PFSK-1 (cell line): Measurements from ENCODE around the gene BFSP2.

Experiments
- FOXP2 ChIP-seq: optimal IDR thresholded peaks from 2 replicates; pipeline ENCODE3; 2011; ENCODE audit warnings: borderline replicate concordance, control low read depth, inconsistent platforms; ENCODE audit not compliant: insufficient read depth; ENCODE audit errors: extremely low read length, extremely low read depth
- POLR2AphosphoS5 ChIP-seq: IDR thresholded peaks from 2 replicates; pipeline ENCODE4 v1.6.1; 2012; ENCODE audit warnings: low read depth, mild to moderate bottlenecking, control low read depth, low read length, moderate library complexity
- REST ChIP-seq, 2 experiments: IDR thresholded peaks; 2 replicates each; pipeline versions ENCODE4 v1.6.1 to v1.8.0; 2011 to 2012; ENCODE audit warnings: low read depth in 2 of 2, low read length in 2 of 2, control low read depth in 1 of 2, inconsistent platforms in 1 of 2, mild to moderate bottlenecking in 1 of 2, moderate library complexity in 1 of 2; ENCODE audit not compliant: insufficient read depth in 1 of 2
- SIN3A ChIP-seq: IDR thresholded peaks from 2 replicates; pipeline ENCODE4 v1.6.1; 2012; ENCODE audit warnings: mild to moderate bottlenecking, low read length, moderate library complexity, borderline replicate concordance; ENCODE audit not compliant: insufficient read depth
- TAF1 ChIP-seq: IDR thresholded peaks from 2 replicates; pipeline ENCODE4 v1.6.1; 2012; ENCODE audit warnings: low read length, control low read depth, borderline replicate concordance; ENCODE audit not compliant: insufficient read depth

Gene BFSP2

GRCh38 chr3:133419151-133419909 is 19.5 kb downstream of the BFSP2 start:
- TF ChIP-seq SIN3A: no peak
- no peak for TF ChIP-seq REST (IDR thresholded peaks at IDR 0.05; ENCODE audit: insufficient read depth in 1 of 2, low read depth in 2 of 2, low read length in 2 of 2)
- no peak for TF ChIP-seq FOXP2
- no peak for TF ChIP-seq POLR2AphosphoS5
- TF ChIP-seq TAF1: no peak

- no peak for TF ChIP-seq REST (IDR thresholded peaks at IDR 0.05; ENCODE audit: insufficient read depth in 1 of 2, low read depth in 2 of 2, low read length in 2 of 2)
- TF ChIP-seq POLR2AphosphoS5: no peak
- no peak for TF ChIP-seq TAF1
- no peak for TF ChIP-seq SIN3A
- TF ChIP-seq FOXP2: no peak
Measured at GRCh38 chr3:133424937-133425869, 25.3 kb downstream of the BFSP2 start.

- no peak for TF ChIP-seq TAF1
- TF ChIP-seq FOXP2: no peak
- no peak for TF ChIP-seq REST (IDR thresholded peaks at IDR 0.05; ENCODE audit: insufficient read depth in 1 of 2, low read depth in 2 of 2, low read length in 2 of 2)
- TF ChIP-seq POLR2AphosphoS5: no peak
- TF ChIP-seq SIN3A: no peak
Measured at GRCh38 chr3:133425898-133426297, 26.0 kb downstream of the BFSP2 start.

GRCh38 chr3:133426721-133427120 is 26.9 kb downstream of the BFSP2 start:
- no peak for TF ChIP-seq FOXP2
- no peak for TF ChIP-seq POLR2AphosphoS5
- no peak for TF ChIP-seq REST (IDR thresholded peaks at IDR 0.05; ENCODE audit: insufficient read depth in 1 of 2, low read depth in 2 of 2, low read length in 2 of 2)
- no peak for TF ChIP-seq TAF1
- no peak for TF ChIP-seq SIN3A
